T1000 (cell line): ENCODE measurements around the gene BORCS5.

Experiments used
- DNase-seq: peaks from one replicate; lab custom pipeline; 2025; ENCODE audit warnings: mixed read lengths; lab: John Stamatoyannopoulos, UW

BORCS5 gene

GRCh38 chr12:12353276-12353675 is 3.6 kb upstream of the BORCS5 start:
- no peak for DNase-seq

- DNase-seq = no peak
Observed at GRCh38 chr12:12353807-12354206, 3.1 kb upstream of the BORCS5 start.

DNA sequence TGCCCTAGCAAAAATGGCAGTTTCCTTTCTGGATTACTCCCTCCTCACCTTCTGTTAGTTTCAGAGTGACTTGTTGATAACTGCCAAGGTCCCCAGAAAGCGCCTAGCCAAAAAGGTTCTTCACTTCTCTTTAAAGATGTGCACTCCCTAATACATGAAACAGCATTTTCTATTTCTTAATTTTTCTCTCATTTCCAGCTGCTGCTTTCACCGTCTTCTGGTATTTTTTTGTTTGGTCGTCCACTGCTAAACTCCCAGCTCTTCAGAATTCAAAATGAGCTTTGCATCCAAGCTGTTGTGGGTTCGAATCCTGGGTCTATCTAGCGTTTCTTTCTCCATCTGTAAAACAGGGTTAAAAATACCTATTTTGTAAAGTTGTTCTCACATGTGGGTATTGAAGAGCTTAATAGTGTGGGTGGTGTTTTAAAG is 397 bp upstream of the BORCS5 start:
- no peak for DNase-seq

DNA sequence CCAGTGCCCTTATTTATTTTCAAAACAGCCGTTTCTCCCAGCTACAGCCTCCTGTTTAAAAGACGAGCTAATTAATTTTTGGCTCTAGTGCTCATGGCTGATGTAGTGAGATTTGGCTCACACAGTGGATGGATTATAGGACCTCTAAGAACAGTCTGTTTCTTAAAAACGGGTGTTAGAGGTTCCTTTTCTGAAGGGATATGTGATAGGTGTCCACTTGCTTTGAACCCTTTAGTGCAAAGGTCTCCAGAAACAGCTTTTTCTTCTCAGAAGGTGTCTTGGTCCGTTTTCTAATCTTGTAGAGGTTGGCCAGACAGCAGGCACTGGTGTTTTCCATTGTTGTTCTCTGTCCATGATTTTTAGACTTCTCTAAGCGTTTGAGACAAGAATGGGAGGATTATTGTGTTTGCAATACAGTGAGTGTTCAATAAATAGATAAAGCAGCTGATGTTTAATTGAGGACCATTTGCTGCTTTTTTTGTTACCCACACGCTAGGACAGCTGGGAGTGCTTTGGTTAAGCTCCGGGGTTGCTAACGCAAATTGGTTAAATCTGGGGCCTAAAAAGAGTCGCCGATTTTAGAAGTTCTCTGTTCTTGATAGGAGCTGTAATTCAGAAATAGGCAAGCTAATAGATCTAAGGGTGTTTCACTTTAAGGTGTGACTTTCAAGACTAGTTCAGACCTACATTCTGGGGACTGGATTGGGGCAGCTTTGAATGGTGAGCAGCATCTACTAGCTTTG is 1.0 kb downstream of the BORCS5 start:
- DNase-seq = no peak

GRCh38 chr12:12358528-12358927 is 1.6 kb downstream of the BORCS5 start:
- DNase-seq = no peak

GRCh38 chr12:12364787-12365445 is 8.0 kb downstream of the BORCS5 start:
- no peak for DNase-seq

- DNase-seq = no peak
Observed at GRCh38 chr12:12365446-12365802, 8.5 kb downstream of the BORCS5 start.

- no peak for DNase-seq
Observed at GRCh38 chr12:12365931-12366431, 9.1 kb downstream of the BORCS5 start.

GRCh38 chr12:12366701-12367481 is 10.0 kb downstream of the BORCS5 start:
- DNase-seq = no peak

GRCh38 chr12:12367482-12367998 is 10.7 kb downstream of the BORCS5 start:
- DNase-seq = no peak

- DNase-seq = no peak
Observed at GRCh38 chr12:12372946-12373722, 16.3 kb downstream of the BORCS5 start.

GRCh38 chr12:12376646-12377448 is 20.0 kb downstream of the BORCS5 start:
- no peak for DNase-seq

GRCh38 chr12:12378616-12379015 is 21.7 kb downstream of the BORCS5 start:
- no peak for DNase-seq

- DNase-seq = no peak
Observed at GRCh38 chr12:12379831-12380730, 23.2 kb downstream of the BORCS5 start.

DNA sequence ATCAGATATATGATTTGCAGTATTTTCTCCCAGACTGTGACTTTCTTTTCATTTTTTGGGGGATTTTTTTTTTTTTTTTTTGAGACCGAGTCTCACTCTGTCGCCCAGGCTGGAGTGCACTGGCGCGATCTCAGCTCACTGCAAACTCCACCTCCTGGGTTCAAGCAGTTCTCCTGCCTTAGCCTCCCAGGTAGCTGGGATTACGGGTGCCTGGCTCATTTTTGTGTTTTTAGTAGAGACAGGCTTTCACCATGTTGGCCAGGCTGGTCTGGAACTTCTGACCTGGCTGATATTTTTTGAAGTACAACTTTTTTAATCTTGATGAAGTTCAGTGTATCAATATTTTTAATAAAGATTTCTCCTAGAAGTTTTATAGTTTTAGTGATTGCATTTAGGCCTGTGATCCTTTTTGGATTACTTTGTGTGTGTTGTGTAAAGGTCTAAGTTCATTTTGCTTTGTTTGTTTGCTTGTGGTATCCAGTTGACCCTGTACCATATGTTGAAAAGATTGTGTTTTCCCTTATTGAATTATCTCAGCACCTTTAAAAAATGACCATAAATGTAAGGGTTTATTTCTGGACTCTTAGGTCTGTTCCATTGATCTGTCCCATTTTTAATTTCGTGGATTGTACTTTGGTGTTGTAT is 24.2 kb downstream of the BORCS5 start:
- DNase-seq = no peak

DNA sequence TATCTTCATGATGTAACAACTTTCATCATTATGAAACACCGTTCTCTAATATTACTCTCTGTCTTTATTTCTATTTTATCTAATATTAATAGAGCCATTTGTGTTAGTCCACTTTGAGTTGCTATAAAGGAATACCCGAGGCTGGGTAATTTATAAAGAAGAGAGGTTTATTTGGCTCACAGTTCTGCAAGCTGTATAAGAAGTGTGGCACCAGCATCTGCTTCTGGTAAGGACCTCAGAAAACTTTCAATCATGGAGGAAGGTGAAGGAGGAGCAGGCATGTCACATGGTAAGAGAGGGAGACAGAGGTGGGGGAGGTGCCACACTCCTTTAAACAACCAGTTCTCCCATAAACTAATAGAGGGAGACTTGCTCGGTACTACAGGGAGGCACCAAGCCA is 25.1 kb downstream of the BORCS5 start:
- no peak for DNase-seq

DNA sequence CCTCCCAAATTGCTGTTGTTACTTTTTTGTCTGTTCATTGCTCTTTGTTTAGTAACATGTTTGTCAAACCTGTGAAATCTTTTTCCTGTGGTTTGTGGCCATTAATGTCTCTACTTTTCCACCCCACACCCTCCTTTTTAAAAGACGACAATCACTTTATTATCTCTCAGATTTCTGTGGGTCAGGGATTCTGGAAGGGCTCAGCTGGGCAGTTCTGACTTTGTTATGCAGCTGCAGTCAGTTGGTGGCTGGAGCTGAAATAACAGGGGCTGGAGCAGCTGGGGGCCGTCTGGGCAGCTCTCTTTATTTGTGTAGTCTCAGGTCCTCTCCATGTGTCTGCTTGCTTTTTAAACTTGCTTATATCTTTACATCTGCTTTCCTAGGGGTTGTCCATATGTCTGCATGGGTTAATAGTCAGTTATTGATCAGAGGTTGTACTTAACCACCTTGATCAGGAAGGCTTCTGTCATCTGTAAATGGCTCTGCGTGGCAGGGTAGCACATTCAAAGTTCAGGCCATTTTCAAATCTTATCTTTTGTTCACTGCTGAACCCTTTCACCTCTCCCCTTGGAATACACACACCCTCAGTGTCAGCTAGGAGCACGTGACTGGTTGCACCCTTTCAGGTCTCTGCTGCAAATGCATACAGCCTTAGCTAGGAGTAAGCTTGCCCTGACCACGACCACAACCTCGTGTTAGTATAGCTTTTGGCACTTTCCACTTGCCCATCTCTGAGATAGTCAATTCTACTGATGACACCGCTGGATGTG is 27.9 kb downstream of the BORCS5 start:
- no peak for DNase-seq

DNA sequence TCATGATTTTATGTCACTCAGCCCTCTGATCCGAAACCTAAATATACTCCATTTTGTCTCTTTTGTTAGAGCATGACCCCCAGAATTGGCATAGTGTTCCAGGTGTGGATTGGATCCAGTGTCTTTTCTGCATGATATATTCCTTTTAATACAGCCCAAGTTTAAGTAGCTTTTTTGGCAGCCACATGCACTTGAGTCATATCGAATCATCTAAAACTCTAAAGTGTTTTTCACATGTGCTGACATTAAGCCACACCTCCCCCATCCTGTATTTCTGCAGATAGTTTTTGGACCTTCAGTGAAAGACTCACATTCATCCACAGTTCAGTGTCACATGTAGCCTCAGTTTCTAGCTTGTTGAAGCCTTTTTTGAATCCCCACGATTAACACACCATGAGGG is 30.6 kb downstream of the BORCS5 start:
- no peak for DNase-seq

GRCh38 chr12:12392413-12392812 is 35.5 kb downstream of the BORCS5 start:
- DNase-seq = no peak
